A673 (cell line): ENCODE data around the gene FHDC1. TPM values are rescaled to one million over a fixed set of nuclear protein-coding genes. Genes with fewer than 3 reads are reported as not detected.

Experiments used
- Bru-seq: library from RNA; stranded (reverse); fragments of 400-500 nt; gene quantifications from one replicate; lab custom pipeline; 2021; lab: Mats Ljungman, UMichigan
- BruChase-seq, 2 experiments: library from RNA; stranded (reverse); fragments of 400-500 nt; gene quantifications; one replicate each; lab custom pipeline; 2021; lab: Mats Ljungman, UMichigan
- BruUV-seq: library from RNA; stranded (reverse); fragments of 400-500 nt; replicated peaks from 2 replicates; lab custom pipeline; 2021; lab: Mats Ljungman, UMichigan
- CTCF ChIA-PET: fragments of 300-600 bp; sonication (Branson Sonifier 250); formaldehyde crosslinking; loops from one replicate; lab custom pipeline; 2022; ENCODE audit warnings: antibody characterized with exemption; lab: Charles Lee
- POLR2A ChIA-PET: fragments of 300-600 bp; sonication (Branson Sonifier 250); formaldehyde crosslinking; loops from one replicate; lab custom pipeline; 2022; ENCODE audit warnings: antibody characterized with exemption; ENCODE audit not compliant: low non-redundant PET; lab: Charles Lee
- DNase-seq: peaks from one replicate; pipeline ENCODE4 v3.0.0-alpha.2; 2015; ENCODE audit warnings: low spot score
- H3K27ac ChIP-seq: fragments of 200-600 bp; sonication (generic); 2 replicates; pipeline ENCODE4 v1.5.1; 2016; ENCODE audit warnings: mixed run types, low read depth, mild to moderate bottlenecking, mixed read lengths, antibody characterized with exemption, low read length; ENCODE audit not compliant: poor library complexity, severe bottlenecking
- H3K27me3 ChIP-seq: fragments of 200-600 bp; sonication (generic); replicated peaks from 2 replicates; pipeline ENCODE4 v1.6.1; 2017; ENCODE audit warnings: mixed run types, low read depth, mild to moderate bottlenecking, mixed read lengths, antibody characterized with exemption, low read length; ENCODE audit not compliant: insufficient read depth, poor library complexity
- H3K36me3 ChIP-seq: fragments of 200-600 bp; sonication (generic); 2 replicates; pipeline ENCODE4 v1.6.1; 2016; ENCODE audit warnings: mixed run types, mild to moderate bottlenecking, mixed read lengths, antibody characterized with exemption, low read length; ENCODE audit not compliant: insufficient read depth, poor library complexity, severe bottlenecking
- H3K4me1 ChIP-seq: fragments of 200-600 bp; sonication (generic); 2 replicates; pipeline ENCODE4 v1.6.1; 2017; ENCODE audit warnings: mixed run types, mild to moderate bottlenecking, mixed read lengths, antibody characterized with exemption, low read length; ENCODE audit not compliant: insufficient read depth, poor library complexity, severe bottlenecking
- H3K4me3 ChIP-seq: fragments of 200-600 bp; sonication (generic); 2 replicates; pipeline ENCODE4 v1.5.1; 2016; ENCODE audit warnings: low read depth, mixed run types, mild to moderate bottlenecking, mixed read lengths, low read length; ENCODE audit not compliant: poor library complexity, severe bottlenecking
- H3K9me3 ChIP-seq: fragments of 200-600 bp; sonication (generic); 2 replicates; pipeline ENCODE4 v1.6.1; 2016; ENCODE audit warnings: mixed run types, low read depth, mild to moderate bottlenecking, mixed read lengths, antibody characterized with exemption, low read length; ENCODE audit not compliant: poor library complexity, severe bottlenecking
- CTCF ChIP-seq: fragments of 300-800, 200-600 bp; sonication (generic); conservative IDR thresholded peaks from 2 replicates; pipeline ENCODE4 v1.5.1; 2017; ENCODE audit warnings: low read depth, mild to moderate bottlenecking, antibody characterized with exemption, low read length, moderate library complexity, mixed read lengths
- EZH2 ChIP-seq: fragments of 200-600 bp; sonication (generic); IDR thresholded peaks from 2 replicates; pipeline ENCODE4 v1.6.1; 2017; ENCODE audit warnings: borderline replicate concordance, low read depth, mild to moderate bottlenecking, mixed read lengths, antibody characterized with exemption, low read length; ENCODE audit not compliant: poor library complexity, severe bottlenecking
- intact Hi-C: fragments of 100-400 bp; cut with micrococcal nuclease; formaldehyde crosslinking; loops from one replicate; pipeline ENCODE4 v1.10.0; 2022; ENCODE audit not compliant: unreplicated experiment
- long read RNA-seq: library from polyadenylated mRNA; stranded (forward); transcript quantifications from one replicate; pipeline ENCODE4 v2.0.0, GENCODE V29; 2022
- total RNA-seq: library from RNA; stranded (reverse); gene quantifications from 2 replicates; pipeline ENCODE4 v1.2.3, GENCODE V29; 2021

The FHDC1 gene
- total RNA-seq (0.26 and 0.39 TPM in 2 replicates), Bru-seq, nascent RNA (percentile 28 among the genes with signal in this experiment), BruChase-seq, experiment 1, labeled RNA remaining after a 2-hour chase (percentile 23 among the genes with signal in this experiment), BruChase-seq, experiment 2, labeled RNA remaining after a 6-hour chase (percentile 24 among the genes with signal in this experiment)
- long read RNA-seq, result 0 reads

GRCh38 chr4:152935631-152936445 lies at the start of gene FHDC1:
TSS of gene FHDC1 (plus strand) at chr4:152936323. CDS start at chr4:152943058, 6,735 bp downstream.
- Histone ChIP-seq H3K9me3 (no peaks in the 10 kb centered on the region), H3K4me3 (peak within 1 kb of the TSS; percentile 61), H3K4me1 (no peaks in the 10 kb centered on the region), H3K27me3 (peaks cover 61% of the 10 kb centered on the region), H3K36me3 (no peaks in the 10 kb centered on the region), H3K27ac (no peak within 1 kb of the TSS)
- intact Hi-C loops, result loop anchor here (5.0 kb wide), 1 partner anchor 146 kb away; no protein-coding TSS in a partner anchor
- ChIA-PET CTCF (no interaction called here), POLR2A (no interaction called here)
- no peak for DNase-seq
- BruUV-seq, result no TSS peak
- TF ChIP-seq EZH2, result peak; percentile 50
- TF ChIP-seq CTCF, result no peak

- CTCF ChIA-PET, result no interaction called here
- POLR2A ChIA-PET, result no interaction called here
- BruUV-seq, result no TSS peak
- Histone ChIP-seq H3K9me3 (no peaks in the 10 kb centered on the region), H3K36me3 (no peaks in the 10 kb centered on the region), H3K4me3 (no peak overlapping the region), H3K27me3 (no peaks in the 10 kb centered on the region), H3K4me1 (no peaks in the 10 kb centered on the region), H3K27ac (no peak overlapping the region)
- DNase-seq, result no peak
- intact Hi-C loops, result no loop called here
- TF ChIP-seq CTCF, result no peak
- no peak for TF ChIP-seq EZH2
These were observed 48.1 kb upstream of the FHDC1 start for GRCh38 chr4:152887981-152888380.

- ChIA-PET POLR2A (no interaction called here), CTCF (no interaction called here)
- no peak for TF ChIP-seq CTCF
- TF ChIP-seq EZH2, result no peak
- no peaks in the 10 kb centered on the region for H3K4me1 ChIP-seq
- no peak overlapping the region for H3K27ac ChIP-seq
- no peaks in the 10 kb centered on the region for H3K36me3 ChIP-seq
- intact Hi-C loops, result no loop called here
- no TSS peak for BruUV-seq
- no peaks in the 10 kb centered on the region for H3K9me3 ChIP-seq
- no peak for DNase-seq
- H3K27me3 ChIP-seq, result no peaks in the 10 kb centered on the region
- no peak overlapping the region for H3K4me3 ChIP-seq
These were observed 43.1 kb upstream of the FHDC1 start for GRCh38 chr4:152892974-152893373.
